SU-DHL-6 (cell line): ENCODE measurements around the gene LRCH1.

Experiments
- CTCF ChIP-seq: fragments of 200-600 bp; sonication (generic); IDR thresholded peaks from one replicate; pipeline ENCODE4 v1.5.1; 2017; ENCODE audit warnings: antibody characterized with exemption, mild to moderate bottlenecking, low read length, moderate library complexity; ENCODE audit not compliant: insufficient read depth, poor library complexity, severe bottlenecking
- EZH2phosphoT487 ChIP-seq: fragments of 200-600 bp; sonication (generic), shearing (Covaris generic); conservative IDR thresholded peaks from 2 replicates; pipeline ENCODE4 v1.6.1; 2018; ENCODE audit warnings: mild to moderate bottlenecking, antibody characterized with exemption, low read length, moderate library complexity, mixed read lengths

GRCh38 chr13:46659413-46660065 is 106.6 kb downstream of the LRCH1 start:
- TF ChIP-seq CTCF, result no peak
- TF ChIP-seq EZH2phosphoT487, result no peak
